Urothelium cell line (cell line): ENCODE results near the gene STX16.

Source experiments
- DNase-seq: peaks from one replicate; pipeline ENCODE4 v3.0.0; 2011; ENCODE audit warnings: low spot score, mixed read lengths
- FAIRE-seq: peaks from 2 replicates; lab custom pipeline; 2011; peaks lifted over from hg19 to GRCh38; lab: Jason Lieb, UNC

STX16 gene

DNA sequence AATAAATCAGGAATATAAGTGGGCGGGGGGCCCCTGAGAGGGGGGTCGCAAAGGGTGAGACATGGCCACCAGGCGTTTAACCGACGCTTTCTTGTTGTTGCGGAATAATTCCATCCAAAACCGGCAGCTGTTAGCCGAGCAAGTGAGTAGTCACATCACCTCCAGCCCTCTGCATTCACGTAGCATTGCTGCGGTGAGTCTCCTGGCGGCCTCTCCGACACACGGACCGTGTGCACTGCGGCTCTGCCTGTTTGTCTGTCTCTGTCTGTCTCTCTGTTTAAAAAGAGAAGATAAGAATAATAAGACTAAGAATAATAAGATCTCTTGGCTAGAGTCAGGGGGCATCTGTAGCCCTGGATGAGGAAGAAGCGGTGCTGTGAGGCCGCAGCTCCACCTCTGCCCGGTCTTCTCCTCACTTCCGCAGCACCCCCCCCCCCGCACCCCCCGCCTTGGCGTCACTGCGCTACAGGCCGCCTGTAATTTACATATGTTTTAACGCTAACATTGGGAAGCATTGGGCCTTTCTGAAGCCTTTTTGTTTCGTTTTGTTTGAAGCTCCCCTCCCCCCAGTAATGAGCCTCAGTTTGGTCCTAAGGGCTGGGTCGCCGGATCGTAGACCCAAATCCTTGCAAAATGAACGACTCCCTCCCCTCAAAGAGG lies 993 bp downstream of the STX16 start:
- peak; percentile 76 for DNase-seq
- FAIRE-seq, result no peak

DNA sequence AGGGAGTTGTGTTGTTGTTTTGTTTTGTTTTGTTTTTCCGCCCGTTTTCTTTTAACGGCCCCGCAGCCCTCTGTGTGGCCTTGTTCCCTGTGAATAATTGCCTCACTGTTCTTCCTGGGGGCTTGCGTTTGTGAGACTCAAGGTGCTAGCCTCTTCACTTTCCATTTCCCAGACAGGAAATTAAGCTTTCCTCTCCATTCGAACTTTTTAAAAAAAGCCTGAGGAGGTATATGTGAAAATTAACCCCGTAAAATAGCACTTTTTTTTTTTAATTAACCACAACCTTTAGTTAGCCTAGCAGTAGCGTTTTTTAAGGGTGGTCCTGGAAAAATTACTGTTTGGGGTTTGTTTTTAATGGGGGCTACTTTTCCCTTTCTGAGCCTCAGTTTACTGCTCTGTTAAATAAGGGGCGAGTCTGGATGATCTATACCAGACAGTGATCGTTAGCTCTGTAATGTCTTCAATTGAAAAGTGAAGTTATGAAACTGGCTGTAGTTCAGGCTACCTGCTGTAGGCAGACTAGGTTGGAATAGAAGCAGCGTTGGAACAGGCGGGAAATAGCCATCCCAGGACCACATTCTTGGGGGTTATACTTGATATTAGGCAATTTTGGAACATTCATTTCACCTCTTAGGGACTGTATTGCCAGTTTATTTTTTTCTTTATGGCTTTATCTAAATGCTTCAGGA lies 1.7 kb downstream of the STX16 start:
- FAIRE-seq (no peak), DNase-seq (no peak)

GRCh38 chr20:58654337-58654736 lies 3.3 kb downstream of the STX16 start:
- no peak for DNase-seq

GRCh38 chr20:58655328-58656107 lies 4.4 kb downstream of the STX16 start:
- DNase-seq, result no peak
- no peak for FAIRE-seq

More at GRCh38 chr20:58654337-58654736, 3.3 kb downstream of the STX16 start:
- no peak for FAIRE-seq

GRCh38 chr20:58656831-58657230 lies 5.7 kb downstream of the STX16 start:
- FAIRE-seq (no peak), DNase-seq (no peak)

DNA sequence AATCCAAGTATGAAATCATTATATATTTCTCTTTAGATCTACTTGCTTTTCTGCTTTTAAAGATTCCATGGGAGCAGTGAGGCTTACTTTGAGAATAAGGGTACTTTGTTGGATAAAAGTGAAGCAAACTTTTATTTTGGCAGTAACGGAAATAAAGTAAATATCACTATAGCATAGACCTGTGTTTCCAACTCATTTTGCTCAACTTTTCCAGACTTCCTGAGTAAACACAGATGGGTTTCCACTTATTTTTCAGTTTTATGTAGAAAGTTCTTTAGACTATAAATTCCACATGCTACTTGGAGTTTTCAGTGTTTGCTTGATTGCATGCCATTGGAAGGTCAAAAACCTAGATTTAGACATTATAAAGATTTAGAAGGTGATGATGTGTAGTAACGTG lies 6.2 kb downstream of the STX16 start:
- no peak for FAIRE-seq
- DNase-seq, result no peak

DNA sequence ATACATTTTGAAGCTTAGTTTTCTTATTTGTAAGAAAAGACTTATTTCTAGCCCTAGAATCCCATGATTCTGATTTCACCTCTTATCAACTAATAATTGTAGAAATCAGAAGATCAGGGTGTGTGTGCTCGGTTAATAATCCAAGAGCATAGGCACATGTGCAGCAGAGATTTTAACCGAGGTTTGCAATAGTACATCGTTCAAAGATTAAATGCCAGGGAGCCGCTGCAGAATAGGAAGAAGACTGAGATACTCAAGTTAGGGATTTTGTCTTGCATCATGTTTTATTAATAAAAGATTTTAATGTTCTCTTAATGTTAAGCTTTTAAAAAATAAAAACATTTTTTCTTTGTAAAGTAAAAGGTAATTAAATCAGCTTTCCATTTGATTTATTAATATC lies 6.9 kb downstream of the STX16 start:
- no peak for FAIRE-seq
- no peak for DNase-seq

DNA sequence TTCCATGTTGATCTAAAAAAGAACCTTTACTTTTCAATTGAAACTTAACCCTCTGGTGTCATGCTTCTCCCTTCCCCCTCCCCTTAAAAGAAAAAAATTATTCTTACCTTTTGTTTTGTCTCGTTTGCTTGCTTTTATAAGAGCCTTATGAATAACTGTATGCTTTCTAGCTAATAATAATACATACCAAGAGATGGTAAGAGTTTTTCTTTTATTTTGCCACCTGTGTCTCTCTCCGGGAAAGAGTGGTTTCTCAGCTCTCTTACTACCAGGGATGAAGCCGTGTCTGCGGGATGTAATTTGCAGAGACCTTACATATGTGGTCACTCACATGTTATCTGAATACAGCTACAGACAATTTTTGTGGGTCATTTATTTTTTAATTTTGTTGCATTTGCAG lies 7.7 kb downstream of the STX16 start:
- FAIRE-seq (no peak), DNase-seq (no peak)

- FAIRE-seq (no peak), DNase-seq (no peak)
Measured at GRCh38 chr20:58659841-58660240, 8.8 kb downstream of the STX16 start.

DNA sequence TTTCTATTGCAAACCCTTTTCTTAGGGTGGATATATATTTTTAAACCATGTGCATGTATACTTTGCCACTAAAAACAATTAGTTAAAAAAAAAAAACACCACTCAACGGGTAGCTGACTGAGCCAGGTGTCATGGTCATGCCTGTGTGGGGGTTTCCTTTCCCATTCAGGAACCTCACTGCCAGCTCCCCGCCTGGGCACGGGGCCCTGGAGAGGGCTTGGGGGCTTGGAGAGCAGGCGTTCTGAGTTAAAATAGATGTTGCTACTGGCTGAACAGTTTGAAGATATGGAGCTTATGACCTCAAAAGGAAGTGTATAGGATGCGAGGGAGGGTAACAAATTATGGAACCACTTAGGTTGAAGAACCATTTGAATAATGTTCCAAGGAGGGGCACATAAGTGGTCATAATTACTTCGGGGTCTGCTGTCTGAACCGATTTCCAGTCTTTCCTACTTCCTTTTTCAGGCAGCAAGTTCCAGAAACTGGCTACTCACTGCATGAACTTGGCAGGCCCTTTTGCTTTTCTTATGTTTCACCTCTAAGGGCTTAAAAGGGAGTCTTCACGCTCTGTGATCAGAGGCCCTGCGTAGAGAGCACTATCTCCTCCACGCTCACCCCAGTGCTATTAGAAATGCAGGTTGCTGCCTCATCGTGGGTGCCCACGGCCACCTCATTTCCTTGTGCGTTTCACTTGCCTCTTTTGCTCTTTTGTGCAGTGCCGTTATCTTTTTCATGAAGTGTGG lies 9.9 kb downstream of the STX16 start:
- no peak for FAIRE-seq
- DNase-seq, result no peak

DNA sequence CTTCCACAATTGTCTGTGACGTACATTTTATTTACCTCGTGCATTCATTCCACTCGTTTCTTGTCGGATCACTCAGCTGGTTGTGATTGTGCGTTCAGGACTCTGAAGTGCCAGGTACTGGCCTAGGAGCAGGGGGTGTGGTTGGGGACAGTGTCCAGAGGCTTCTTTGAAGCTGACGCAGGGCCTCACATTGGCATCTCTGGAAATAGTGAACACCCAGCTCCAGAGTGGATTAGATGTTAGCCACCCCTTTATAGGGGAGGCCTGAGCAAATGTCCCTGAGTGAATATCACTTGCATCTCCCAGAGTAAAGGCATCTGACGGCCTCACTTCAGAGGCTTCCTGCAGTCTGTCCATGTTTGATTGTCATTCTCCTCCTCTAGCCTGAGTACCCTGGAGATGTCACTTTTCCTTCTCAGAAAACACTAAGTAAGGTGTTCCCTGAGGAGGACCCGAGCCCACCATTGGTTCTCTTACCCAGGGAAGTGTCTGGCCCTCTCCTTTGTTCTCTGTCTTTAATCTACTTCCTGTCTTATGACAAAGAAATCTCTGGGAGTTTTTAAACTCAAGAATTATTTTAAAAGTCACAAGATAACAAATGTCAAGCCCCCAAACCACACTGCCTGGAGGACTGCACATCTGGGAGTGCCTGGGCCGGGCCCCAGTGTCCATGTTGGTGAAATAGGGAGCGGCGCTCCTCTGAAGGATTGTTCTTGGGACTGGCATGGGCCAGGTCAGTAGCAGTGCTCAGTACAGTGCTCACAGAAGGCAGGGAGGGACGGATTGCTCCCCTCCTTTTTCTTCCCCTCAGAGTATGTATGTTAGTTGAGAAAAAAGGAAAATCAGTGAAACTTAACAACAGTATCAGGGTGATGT lies 10.8 kb downstream of the STX16 start:
- FAIRE-seq (no peak), DNase-seq (no peak)

DNA sequence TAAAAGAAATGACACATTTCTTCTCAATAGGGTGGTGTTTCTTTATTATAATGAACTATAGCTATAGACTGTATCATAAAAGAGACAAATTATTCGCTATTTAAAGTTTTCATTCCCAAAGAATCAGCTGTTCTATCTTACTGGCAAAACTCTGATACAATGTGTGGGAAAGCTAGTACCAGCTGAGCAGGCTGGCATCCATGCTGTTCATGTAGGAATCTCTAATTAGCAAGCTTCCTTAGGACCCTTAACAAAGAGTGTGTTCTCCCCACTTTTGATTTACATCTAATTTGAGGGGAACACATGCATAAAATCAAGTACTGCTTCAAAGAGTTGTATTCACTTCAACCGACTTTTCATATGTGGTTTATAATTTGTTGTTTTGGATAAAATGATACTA lies 13.2 kb downstream of the STX16 start:
- DNase-seq (no peak), FAIRE-seq (no peak)

DNA sequence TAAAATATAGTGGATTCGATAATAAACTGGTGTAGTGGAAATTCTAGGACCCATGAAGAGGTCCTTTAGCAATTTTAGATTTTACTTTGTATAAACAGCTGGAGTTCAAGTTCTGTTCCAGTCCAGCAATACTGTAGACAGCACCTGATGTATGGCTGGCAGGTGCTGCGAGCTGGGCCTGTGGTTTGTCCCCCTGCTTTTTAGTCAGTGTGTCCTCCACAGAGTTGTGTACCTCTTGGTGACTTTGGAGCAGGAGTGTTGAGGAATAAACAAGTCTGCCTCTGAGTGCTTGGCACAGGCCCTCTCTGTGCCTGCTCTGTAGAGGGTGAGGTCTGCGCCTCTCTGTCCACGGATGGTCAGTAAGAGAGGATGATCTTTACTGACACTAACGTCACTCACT lies 13.8 kb downstream of the STX16 start:
- DNase-seq, result no peak
- no peak for FAIRE-seq

- FAIRE-seq (no peak), DNase-seq (no peak)
Measured at GRCh38 chr20:58665606-58666005, 14.5 kb downstream of the STX16 start.

DNA sequence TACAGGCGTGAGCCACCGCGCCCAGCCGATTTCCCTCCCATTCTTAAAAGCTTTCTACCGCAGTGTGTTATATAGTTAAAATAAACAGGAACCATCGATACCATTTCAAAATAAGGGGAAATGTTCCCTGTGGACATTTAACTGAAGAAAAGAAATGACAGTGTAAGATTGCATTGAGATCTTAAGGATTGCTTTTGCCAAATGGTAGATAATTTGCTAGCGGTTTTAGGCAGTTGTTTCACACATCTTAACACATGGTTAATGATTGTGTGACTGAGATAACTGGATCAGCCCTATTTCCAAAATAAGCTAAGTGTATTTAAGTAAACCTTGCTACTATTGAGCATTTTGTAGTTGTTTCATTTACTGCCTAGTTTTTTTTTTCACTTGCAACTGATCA lies 15.6 kb downstream of the STX16 start:
- FAIRE-seq (no peak), DNase-seq (no peak)

GRCh38 chr20:58667975-58668374 lies 16.9 kb downstream of the STX16 start:
- FAIRE-seq, result no peak

DNA sequence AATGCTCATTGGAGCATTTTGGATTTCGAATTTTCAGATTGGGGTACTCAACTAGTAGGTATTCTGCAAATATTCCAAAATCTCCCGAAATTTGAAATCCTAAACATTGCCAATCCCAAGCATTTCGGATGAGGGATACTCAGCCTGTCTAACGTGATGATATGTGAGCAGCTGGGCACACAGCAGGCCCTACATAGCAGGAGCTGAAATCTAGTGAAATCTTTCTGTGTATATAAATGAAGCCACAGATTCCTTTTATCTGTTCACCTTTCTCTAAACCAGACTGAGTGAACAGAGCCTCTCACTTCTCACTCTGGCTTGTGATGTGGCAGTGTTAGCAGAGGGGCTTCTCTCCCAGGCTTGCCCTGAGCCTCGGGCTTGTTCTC lies 17.8 kb downstream of the STX16 start:
- DNase-seq (no peak), FAIRE-seq (no peak)

More at GRCh38 chr20:58667975-58668374, 16.9 kb downstream of the STX16 start:
- no peak for DNase-seq

- FAIRE-seq, result peak; percentile 9
- no peak for DNase-seq
Measured at GRCh38 chr20:58669287-58670006, 18.4 kb downstream of the STX16 start.

DNA sequence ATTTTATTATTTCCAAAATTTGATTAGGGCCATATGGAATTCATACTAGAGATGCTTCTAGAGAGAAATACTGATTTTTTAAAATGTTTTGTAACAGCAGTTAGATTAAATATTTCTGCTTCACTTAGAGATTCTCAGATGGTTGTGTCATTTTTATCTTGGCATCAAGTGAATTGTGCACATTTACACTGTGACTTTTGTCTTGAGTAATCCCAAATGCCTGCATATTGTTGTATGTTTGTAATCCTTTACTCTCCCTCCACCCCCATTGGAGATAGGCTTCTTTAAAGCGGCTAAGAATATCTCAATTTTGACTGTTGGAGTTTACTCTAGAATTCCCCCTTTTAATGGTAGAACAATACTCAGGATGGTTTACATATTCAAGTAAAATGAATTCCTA lies 19.0 kb downstream of the STX16 start:
- no peak for DNase-seq
- FAIRE-seq, result no peak

DNA sequence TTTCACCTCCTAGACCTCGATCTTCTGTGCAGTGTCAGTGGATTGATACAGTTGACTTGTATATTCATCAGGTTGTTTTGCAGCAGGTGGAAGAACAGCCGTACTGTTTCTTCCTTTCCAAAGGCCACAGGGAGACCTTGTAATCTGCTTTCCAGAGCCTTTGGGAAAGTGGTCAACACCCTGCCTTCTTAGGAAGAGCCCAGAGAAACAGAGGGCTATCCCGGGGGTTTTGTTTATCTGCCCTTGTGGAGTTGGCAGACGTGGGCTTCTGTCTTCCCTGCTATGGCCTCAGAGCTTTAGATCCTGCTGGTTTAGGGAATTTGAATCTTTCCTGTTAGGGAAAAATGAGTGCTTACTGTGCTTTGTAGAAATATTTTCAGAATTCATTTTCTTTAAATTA lies 19.6 kb downstream of the STX16 start:
- DNase-seq, result no peak
- FAIRE-seq, result no peak
